ENCODE results near the gene SORL1-AS1.

Gene SORL1-AS1

GRCh38 chr11:121455115-121455514, 2.3 kb upstream of the SORL1-AS1 start (continued):
- TF ChIP-seq, protein P1, sequence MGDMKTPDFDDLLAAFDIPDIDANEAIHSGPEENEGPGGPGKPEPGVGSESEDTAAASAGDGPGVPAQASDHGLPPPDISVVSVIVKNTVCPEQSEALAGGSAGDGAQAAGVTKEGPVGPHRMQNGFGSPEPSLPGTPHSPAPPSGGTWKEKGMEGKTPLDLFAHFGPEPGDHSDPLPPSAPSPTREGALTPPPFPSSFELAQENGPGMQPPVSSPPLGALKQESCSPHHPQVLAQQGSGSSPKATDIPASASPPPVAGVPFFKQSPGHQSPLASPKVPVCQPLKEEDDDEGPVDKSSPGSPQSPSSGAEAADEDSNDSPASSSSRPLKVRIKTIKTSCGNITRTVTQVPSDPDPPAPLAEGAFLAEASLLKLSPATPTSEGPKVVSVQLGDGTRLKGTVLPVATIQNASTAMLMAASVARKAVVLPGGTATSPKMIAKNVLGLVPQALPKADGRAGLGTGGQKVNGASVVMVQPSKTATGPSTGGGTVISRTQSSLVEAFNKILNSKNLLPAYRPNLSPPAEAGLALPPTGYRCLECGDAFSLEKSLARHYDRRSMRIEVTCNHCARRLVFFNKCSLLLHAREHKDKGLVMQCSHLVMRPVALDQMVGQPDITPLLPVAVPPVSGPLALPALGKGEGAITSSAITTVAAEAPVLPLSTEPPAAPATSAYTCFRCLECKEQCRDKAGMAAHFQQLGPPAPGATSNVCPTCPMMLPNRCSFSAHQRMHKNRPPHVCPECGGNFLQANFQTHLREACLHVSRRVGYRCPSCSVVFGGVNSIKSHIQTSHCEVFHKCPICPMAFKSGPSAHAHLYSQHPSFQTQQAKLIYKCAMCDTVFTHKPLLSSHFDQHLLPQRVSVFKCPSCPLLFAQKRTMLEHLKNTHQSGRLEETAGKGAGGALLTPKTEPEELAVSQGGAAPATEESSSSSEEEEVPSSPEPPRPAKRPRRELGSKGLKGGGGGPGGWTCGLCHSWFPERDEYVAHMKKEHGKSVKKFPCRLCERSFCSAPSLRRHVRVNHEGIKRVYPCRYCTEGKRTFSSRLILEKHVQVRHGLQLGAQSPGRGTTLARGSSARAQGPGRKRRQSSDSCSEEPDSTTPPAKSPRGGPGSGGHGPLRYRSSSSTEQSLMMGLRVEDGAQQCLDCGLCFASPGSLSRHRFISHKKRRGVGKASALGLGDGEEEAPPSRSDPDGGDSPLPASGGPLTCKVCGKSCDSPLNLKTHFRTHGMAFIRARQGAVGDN (IDR thresholded peaks at IDR 0.05), result peak; percentile 85
- TF ChIP-seq, protein P2, sequence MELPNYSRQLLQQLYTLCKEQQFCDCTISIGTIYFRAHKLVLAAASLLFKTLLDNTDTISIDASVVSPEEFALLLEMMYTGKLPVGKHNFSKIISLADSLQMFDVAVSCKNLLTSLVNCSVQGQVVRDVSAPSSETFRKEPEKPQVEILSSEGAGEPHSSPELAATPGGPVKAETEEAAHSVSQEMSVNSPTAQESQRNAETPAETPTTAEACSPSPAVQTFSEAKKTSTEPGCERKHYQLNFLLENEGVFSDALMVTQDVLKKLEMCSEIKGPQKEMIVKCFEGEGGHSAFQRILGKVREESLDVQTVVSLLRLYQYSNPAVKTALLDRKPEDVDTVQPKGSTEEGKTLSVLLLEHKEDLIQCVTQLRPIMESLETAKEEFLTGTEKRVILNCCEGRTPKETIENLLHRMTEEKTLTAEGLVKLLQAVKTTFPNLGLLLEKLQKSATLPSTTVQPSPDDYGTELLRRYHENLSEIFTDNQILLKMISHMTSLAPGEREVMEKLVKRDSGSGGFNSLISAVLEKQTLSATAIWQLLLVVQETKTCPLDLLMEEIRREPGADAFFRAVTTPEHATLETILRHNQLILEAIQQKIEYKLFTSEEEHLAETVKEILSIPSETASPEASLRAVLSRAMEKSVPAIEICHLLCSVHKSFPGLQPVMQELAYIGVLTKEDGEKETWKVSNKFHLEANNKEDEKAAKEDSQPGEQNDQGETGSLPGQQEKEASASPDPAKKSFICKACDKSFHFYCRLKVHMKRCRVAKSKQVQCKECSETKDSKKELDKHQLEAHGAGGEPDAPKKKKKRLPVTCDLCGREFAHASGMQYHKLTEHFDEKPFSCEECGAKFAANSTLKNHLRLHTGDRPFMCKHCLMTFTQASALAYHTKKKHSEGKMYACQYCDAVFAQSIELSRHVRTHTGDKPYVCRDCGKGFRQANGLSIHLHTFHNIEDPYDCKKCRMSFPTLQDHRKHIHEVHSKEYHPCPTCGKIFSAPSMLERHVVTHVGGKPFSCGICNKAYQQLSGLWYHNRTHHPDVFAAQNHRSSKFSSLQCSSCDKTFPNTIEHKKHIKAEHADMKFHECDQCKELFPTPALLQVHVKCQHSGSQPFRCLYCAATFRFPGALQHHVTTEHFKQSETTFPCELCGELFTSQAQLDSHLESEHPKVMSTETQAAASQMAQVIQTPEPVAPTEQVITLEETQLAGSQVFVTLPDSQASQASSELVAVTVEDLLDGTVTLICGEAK (IDR thresholded peaks at IDR 0.05; ENCODE audit: borderline replicate concordance), result 0 out of 2 replicates have a peak, but pooled peaks have one; percentile 16
- TF ChIP-seq KLF5 (IDR thresholded peaks at IDR 0.05; ENCODE audit: partially characterized antibody) (no peak), ZNF207 (IDR thresholded peaks at IDR 0.05; ENCODE audit: borderline replicate concordance) (no peak), TARDBP (IDR thresholded peaks at IDR 0.05; ENCODE audit: borderline replicate concordance) (no peak), MEF2B (IDR thresholded peaks at IDR 0.05; ENCODE audit: partially characterized antibody, poor library complexity, severe bottlenecking) (peak; percentile 20), SMARCA5 (IDR thresholded peaks at IDR 0.05) (0 out of 2 replicates have a peak, but pooled peaks have one; percentile 9), IKZF2 (IDR thresholded peaks at IDR 0.05) (peak; percentile 44 to 45; a peak in 2 of 4 replicates), NBN (IDR thresholded peaks at IDR 0.05) (0 out of 2 replicates have a peak, but pooled peaks have one; percentile 7), HDGF (IDR thresholded peaks at IDR 0.05) (peak; percentile 63; the same call in 1 of the 2 replicates), NR2F1 (conservative IDR thresholded peaks at IDR 0.05) (peak; percentile 76)
- TF ChIP-seq, protein P3, sequence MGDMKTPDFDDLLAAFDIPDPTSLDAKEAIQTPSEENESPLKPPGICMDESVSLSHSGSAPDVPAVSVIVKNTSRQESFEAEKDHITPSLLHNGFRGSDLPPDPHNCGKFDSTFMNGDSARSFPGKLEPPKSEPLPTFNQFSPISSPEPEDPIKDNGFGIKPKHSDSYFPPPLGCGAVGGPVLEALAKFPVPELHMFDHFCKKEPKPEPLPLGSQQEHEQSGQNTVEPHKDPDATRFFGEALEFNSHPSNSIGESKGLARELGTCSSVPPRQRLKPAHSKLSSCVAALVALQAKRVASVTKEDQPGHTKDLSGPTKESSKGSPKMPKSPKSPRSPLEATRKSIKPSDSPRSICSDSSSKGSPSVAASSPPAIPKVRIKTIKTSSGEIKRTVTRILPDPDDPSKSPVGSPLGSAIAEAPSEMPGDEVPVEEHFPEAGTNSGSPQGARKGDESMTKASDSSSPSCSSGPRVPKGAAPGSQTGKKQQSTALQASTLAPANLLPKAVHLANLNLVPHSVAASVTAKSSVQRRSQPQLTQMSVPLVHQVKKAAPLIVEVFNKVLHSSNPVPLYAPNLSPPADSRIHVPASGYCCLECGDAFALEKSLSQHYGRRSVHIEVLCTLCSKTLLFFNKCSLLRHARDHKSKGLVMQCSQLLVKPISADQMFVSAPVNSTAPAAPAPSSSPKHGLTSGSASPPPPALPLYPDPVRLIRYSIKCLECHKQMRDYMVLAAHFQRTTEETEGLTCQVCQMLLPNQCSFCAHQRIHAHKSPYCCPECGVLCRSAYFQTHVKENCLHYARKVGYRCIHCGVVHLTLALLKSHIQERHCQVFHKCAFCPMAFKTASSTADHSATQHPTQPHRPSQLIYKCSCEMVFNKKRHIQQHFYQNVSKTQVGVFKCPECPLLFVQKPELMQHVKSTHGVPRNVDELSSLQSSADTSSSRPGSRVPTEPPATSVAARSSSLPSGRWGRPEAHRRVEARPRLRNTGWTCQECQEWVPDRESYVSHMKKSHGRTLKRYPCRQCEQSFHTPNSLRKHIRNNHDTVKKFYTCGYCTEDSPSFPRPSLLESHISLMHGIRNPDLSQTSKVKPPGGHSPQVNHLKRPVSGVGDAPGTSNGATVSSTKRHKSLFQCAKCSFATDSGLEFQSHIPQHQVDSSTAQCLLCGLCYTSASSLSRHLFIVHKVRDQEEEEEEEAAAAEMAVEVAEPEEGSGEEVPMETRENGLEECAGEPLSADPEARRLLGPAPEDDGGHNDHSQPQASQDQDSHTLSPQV (IDR thresholded peaks at IDR 0.05), result 0 out of 2 replicates have a peak, but pooled peaks have one; percentile 16
